HL-60/S4 treated with retinoic acid at 250 ng/mL for 4 days and 3 days (cell line): ENCODE results near the gene PSTPIP1.

Source experiments
- in situ Hi-C: fragments of 300-500 bp; cut with MboI; formaldehyde crosslinking; loops from 2 replicates; pipeline ENCODE4 v1.7.0; 2022; ENCODE audit warnings: low sequenced_read_pairs

Gene PSTPIP1

GRCh38 chr15:77039217-77039533 is 44.2 kb downstream of the PSTPIP1 start:
- in situ Hi-C loops = no loop called here

GRCh38 chr15:77039848-77040247 is 44.9 kb downstream of the PSTPIP1 start:
- in situ Hi-C loops = no loop called here

GRCh38 chr15:77040673-77041072 is 45.7 kb downstream of the PSTPIP1 start:
- in situ Hi-C loops = no loop called here

GRCh38 chr15:77042245-77042919 is 47.5 kb downstream of the PSTPIP1 start:
- in situ Hi-C loops = no loop called here

GRCh38 chr15:77042955-77043920 is 48.3 kb downstream of the PSTPIP1 start:
- in situ Hi-C loops = no loop called here

GRCh38 chr15:77044228-77045042 is 49.5 kb downstream of the PSTPIP1 start:
- in situ Hi-C loops = no loop called here

- in situ Hi-C loops = no loop called here
These were observed 51.1 kb downstream of the PSTPIP1 start for GRCh38 chr15:77045985-77046384.

- in situ Hi-C loops = no loop called here
These were observed 51.9 kb downstream of the PSTPIP1 start for GRCh38 chr15:77046704-77047412.

- in situ Hi-C loops = no loop called here
These were observed 53.4 kb downstream of the PSTPIP1 start for GRCh38 chr15:77048135-77048876.

- in situ Hi-C loops = no loop called here
These were observed 57.6 kb downstream of the PSTPIP1 start for GRCh38 chr15:77052556-77052955.

GRCh38 chr15:77053709-77054108 is 58.8 kb downstream of the PSTPIP1 start:
- in situ Hi-C loops = no loop called here

- in situ Hi-C loops = no loop called here
These were observed 62.1 kb downstream of the PSTPIP1 start for GRCh38 chr15:77057072-77057471.

- in situ Hi-C loops = no loop called here
These were observed 62.8 kb downstream of the PSTPIP1 start for GRCh38 chr15:77057685-77058084.

- in situ Hi-C loops = no loop called here
These were observed 63.5 kb downstream of the PSTPIP1 start for GRCh38 chr15:77058468-77058867.

- in situ Hi-C loops = no loop called here
These were observed 64.9 kb downstream of the PSTPIP1 start for GRCh38 chr15:77059786-77060361.

GRCh38 chr15:77060546-77060945 is 65.6 kb downstream of the PSTPIP1 start:
- in situ Hi-C loops = no loop called here

- in situ Hi-C loops = no loop called here
These were observed 68.3 kb downstream of the PSTPIP1 start for GRCh38 chr15:77063249-77063648.

GRCh38 chr15:77064063-77064462 is 69.1 kb downstream of the PSTPIP1 start:
- in situ Hi-C loops = no loop called here

GRCh38 chr15:77064539-77065308 is 69.8 kb downstream of the PSTPIP1 start:
- in situ Hi-C loops = no loop called here
